CMK (cell line): ENCODE results near the gene WASHC2A.
"Not testable (repeated sequence)": the region's sequence is repeated elsewhere in the genome, so short reads cannot be mapped to it uniquely, and the experiment has no call there.

Source experiments
- DNase-seq: peaks from one replicate; pipeline ENCODE4 v3.0.0-alpha.2; 2010; ENCODE audit warnings: low read depth

WASHC2A gene

DNA sequence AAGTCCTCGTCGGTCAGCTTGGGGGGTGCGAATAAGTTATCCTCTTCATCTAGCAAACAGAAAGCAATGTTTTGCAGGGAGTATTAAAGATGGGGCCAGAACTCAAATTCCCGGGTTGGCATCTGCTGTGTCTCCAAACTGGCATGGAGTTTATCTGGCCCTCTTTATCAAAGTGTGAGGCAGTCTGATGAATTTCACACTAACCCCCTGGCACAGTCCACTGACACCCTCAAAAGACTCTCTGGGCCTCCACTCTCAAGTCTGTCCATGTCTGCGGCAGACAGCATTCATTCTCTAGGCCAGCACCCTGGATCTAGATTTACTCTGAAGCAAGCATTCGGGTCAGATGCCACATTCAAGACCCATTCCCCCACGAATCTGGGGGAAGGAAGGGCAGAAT lies 6.2 kb upstream of the WASHC2A start:
- DNase-seq, result not testable (repeated sequence)

DNA sequence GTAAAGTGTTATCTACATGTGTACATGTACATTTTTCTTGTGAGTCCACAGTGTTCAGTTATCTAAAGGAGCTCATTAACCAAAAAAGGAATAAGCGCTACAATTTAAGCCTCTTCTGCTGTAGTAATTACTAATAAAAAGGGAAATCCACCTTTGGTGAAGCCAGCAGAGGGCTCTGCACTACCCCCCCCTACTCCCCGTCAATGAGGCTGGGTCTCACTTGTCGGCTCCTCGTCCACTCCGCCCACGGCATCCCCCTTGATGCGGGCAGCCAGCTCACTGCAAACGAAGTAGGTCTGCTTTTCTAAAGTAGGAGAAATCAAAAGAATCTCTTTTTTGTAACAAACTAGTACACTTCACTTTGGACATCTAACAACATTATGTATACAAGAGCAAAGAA lies 4.7 kb upstream of the WASHC2A start:
- DNase-seq, result no peak

DNA sequence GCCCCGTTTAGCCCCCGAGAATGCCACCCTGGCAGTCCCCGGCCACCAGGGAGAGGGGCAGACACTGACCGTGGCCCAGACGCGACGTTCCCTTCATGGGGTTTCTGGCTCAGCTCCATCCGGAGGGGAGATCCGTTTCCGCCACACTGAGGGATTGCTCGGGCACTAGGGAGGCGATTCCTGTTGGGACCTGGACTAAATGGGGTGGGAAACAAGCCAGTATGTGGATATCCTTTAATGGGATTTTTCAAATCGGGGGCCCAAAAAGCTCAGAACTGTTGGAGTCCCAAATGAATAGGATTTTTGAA lies 552 bp downstream of the WASHC2A start:
- DNase-seq, result not testable (repeated sequence)

DNA sequence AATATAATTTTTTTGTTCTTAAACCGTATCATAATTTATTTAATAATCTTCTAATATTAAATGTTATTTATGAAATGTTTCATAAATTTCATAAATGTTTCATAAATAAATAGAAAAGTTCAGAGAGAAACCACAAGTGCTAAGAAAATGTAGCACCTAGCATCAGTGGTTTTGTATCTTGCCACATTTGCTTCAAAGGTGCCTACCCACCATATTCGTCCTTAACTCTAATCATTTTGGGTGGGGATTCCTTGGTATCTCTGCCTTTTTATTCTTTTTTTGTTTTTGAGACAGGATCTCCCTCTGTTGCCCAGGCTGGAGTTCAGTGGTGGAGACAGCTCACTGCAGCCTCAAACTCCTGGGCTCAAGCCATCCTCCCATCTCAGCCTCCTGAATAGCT lies 7.4 kb downstream of the WASHC2A start:
- DNase-seq, result not testable (repeated sequence)

DNA sequence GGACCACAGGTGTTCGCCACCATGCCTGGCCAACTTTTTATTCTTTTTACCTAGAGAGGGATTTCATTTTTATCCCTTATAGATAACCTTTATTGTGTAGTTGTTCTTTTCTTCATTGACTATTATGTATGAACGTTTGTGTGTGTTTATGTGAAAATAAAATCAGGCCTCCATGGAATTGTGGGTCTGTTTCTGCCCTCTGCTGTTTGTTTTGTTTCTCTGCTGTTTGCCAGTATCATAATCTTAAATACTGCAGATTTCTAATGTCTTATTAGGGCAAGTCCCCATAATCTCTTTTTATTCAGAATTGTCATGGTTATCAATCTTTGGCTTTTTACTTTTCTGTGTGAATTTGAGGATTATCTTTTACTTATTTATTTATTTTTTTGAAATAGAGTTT lies 7.8 kb downstream of the WASHC2A start:
- DNase-seq, result not testable (repeated sequence)

DNA sequence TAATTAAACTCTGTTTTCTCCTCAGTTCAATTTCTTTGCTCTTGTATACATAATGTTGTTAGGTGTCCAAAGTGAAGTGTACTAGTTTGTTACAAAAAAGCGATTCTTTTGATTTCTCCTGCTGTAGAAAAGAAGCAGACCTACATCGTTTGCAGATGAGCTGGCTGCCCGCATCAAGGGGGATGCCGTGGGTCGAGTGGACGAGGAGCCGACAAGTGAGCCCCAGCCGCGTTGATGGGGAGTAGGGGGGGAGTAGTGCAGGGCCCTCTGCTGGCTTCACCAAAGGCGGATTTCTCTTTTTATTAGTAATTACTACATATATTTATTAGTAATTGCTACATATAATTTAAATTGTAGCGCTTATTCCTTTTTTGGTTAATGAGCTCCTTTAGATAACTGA lies 23.6 kb downstream of the WASHC2A start:
- DNase-seq, result not testable (repeated sequence)

DNA sequence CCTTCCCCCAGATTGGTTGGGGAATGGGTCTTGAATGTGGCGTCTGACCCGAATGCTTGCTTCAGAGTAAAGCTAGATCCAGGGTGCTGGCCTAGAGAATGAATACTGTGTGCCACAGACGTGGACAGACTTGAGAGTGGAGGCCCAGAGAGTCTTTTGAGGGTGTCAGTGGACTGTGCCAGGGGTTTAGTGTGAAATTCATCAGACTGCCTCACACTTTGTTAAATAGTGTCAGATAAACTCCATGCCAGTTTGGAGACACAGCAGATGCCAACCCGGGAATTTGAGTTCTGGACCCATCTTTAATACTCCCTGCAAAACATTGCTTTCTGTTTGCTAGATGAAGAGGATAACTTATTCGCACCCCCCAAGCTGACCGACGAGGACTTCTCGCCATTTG lies 25.2 kb downstream of the WASHC2A start:
- not testable (repeated sequence) for DNase-seq

DNA sequence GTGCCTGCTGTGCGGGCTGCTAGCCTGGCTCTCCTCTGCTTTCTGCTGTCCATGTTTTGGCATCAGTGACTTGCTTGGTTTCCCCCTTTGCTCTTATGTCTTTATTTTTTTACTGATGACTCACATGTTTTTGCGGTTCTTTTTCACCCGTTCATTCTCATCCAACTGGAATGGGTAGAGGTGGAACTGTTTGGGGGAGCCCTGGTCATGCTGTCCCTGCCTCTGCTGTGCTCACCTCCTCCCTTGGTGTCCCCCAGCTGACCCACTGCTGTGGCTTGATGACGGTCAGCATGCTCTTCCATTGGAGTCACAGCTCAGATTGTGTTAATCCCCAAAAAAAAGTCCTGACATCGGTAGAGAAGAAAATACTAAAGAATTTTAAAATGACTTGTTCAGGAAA lies 26.9 kb downstream of the WASHC2A start:
- not testable (repeated sequence) for DNase-seq

DNA sequence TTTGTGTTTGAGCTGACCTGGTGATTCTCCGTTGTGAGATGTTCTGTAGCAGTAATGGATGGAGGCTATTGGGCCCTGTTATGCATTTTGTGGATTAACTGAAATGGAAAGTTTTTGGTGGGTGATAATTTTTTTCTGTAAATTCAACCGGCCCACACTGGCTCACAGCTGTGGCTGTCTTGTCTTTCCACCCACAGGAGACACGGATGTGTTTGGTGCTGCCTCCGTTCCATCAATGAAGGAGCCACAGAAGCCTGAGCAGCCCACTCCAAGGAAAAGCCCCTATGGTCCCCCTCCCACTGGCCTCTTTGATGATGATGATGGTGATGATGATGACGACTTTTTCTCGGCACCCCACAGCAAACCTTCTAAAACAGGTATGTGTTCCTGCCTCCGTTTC lies 27.6 kb downstream of the WASHC2A start:
- not testable (repeated sequence) for DNase-seq

DNA sequence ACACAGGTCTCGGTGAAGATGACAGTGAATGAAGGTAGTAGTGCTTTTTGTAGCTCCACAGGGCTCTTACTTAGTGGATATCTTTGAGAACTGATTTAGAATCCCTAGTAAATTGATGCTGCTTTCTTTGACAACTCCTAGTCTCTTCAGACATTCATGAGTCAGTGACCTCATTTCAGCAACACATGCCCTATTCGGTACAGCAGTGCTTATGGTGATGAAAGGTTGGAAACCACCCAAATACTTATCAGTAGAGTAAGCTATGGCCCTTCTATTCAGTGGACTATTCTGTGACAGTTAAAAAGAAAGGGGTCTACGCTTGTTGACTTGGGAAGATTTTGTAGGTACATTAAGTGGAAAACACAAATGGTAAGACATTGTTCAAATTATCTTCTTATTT lies 29.0 kb downstream of the WASHC2A start:
- not testable (repeated sequence) for DNase-seq

DNA sequence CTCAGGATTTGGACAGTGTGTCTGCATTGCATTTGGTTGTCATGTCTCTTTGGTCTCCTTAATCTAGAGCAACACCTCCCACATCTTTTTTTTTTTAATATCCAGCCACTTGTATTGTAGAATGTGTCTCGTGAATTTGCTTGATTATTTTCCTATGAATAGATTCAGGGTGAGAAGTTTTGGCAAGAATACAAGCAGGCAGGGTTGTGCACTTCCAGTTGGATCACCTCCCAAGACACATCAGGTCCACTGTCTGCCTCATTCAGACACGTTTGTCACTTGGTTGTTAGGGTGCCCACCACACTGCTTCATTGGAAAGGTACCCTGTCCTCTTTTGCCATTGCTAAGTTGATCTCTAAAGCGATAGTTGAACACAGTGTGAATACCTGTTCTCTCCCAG lies 30.9 kb downstream of the WASHC2A start:
- not testable (repeated sequence) for DNase-seq

DNA sequence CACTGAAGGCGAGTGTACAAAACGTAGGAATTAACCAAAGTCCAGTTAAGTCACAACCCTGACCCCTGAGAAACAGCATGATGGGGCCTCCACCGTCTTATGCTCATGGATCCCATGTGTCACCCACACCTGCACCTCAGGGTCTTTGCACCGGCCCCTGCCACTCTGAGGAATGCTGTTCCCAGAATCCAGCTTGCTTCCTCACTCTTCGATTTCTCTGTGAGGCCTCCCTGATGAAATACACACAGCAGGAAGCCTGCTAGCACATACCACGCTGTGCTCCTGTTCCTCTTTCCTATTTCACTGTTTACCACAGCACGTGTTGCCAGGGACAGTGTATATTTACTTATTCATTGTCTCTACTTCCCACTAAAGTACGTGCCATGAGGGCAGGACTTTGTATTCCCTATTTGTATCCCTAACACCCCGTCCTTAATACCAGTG lies 33.4 kb downstream of the WASHC2A start:
- not testable (repeated sequence) for DNase-seq

DNA sequence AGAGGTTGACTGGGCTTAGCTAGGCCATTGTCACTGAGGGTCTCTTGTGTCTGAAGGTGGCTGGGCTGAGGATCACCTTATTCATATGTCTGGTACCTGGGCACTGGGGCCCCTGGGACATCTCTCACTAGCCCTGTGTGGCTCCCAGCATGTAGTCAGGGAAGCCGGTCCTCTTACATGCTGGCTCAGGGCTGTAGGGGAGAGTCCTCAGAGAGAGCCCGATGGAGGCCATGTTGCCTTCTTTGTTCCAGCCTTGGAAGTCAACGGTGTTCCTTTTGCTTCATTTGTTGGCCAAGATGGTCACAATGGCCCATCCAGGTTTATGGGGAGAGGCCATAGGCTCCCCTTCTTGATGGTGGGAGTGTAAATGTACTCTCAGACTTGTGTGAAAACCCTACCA lies 34.0 kb downstream of the WASHC2A start:
- DNase-seq, result not testable (repeated sequence)

DNA sequence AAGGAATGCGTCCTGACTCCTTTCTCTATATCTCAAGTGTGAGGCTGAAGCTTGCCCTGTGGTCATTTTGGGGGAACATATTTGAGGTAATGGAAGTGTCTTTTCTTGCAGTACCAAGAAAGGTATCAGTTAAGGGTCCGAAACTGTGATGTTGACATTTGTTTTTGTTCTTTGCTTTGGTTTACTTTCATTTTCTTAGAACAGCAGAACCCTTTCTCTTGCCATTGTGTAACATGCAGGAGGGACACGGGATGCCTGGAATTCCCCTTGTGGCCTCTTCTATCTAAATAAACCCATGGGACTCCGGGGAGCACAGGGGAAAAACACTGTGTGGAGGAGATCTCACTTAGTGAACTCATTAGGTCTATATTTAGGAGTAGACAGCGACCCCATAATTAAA lies 34.5 kb downstream of the WASHC2A start:
- not testable (repeated sequence) for DNase-seq

DNA sequence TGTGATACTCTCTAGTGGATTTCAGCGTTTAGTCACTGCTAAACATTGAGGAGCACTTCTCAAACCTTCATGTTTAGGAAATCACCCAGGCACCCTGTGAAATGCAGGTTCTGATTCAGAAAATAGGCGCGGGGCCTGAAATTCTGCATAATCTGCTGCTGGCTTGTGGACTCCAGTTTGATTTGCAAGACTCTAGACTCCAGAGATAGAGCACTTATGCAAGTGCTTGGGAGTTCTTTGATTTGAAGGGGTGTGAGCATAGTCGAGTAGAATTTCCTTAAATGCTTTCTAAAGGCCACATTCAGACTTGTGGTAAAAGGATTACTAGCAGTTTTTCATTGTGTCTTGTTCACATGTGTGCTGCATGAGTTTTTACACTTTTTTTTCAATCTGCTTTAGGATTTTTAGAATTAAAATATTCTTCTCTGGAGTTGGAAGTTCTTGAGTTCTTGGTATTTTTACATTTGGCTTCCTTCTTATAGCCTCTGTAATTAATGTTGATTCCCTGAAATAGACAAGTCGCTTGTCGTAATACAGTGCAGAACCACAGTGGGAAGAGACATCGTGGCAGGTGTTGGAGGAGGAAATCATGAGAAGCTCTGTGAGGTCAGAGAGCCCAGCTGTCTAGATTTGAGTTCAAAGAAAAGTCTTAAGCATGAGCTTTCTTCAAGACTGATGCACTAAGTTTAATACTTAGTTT lies 41.4 kb downstream of the WASHC2A start:
- not testable (repeated sequence) for DNase-seq

DNA sequence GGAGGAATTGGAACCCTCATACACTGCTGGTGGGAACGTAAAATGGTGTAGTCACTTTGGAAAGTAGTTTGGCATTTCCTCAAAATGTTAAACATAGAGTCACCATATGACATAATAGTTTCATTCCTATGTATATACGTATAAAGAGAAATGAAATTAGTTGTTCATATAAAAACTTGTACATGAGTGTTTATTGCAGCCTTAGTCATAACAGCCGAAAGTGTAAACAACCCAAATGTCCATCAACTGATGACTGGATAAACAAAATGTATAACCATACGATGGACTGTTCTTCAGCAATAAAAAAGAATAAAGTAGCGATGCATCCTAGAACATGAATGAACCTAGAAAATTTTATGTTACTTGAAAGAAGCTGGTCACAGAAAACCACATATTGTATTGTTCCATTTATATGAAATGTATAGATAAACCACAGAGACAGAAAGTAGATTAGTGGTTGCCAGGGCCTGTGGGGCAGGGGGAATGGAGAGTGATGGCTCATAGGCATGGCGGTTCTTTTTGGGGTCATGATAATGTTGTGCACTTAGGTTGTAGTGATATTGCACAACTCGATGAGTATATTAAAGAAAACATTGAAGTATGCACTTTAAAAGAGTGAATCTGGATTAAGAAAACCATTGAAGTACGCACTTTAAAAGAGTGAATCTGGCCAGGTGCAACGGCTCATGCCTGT lies 44.8 kb downstream of the WASHC2A start:
- not testable (repeated sequence) for DNase-seq

DNA sequence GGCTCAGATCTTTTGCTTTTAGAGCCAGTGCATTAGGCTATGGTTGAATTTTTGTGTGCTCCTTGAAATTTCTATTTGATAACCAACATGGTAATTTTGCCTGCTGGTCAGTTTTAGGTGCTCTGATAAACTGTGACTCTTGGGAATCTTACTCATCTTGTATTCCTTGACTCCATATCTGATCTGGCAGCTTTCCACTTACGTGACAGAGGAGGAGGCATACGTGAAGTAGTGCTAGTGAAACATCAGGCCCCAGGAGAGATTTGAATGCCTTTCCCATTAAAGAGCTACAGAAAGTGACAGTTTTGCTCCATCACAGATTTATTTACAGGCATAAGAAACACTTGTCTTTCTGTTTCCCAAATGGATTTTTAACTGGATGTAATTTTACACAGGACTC lies 59.0 kb downstream of the WASHC2A start:
- DNase-seq, result not testable (repeated sequence)

DNA sequence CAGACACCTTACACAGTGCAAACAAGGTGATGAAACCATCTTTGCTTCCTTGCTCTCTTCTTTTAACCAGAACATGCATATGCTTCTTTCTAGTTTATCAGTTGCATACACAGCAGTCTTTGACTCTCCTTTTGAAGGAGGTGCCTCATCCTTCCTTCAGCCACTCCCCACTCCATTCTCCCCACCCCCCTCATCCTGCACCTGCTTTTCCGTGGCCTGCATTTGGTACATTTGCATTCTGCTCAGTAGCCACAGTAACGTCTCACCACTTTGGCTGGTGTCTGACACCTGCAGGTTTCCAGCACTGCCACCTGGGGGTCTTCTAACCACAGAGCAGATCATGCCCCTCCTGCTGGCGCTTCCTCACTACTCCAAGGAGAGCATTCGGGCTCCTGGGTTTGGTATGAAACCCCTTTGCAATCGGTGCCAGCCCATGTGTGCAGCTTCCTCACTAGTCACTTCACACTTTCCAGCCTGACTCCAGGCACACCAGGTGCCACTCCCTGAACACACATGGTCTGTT lies 60.1 kb downstream of the WASHC2A start:
- DNase-seq, result not testable (repeated sequence)

DNA sequence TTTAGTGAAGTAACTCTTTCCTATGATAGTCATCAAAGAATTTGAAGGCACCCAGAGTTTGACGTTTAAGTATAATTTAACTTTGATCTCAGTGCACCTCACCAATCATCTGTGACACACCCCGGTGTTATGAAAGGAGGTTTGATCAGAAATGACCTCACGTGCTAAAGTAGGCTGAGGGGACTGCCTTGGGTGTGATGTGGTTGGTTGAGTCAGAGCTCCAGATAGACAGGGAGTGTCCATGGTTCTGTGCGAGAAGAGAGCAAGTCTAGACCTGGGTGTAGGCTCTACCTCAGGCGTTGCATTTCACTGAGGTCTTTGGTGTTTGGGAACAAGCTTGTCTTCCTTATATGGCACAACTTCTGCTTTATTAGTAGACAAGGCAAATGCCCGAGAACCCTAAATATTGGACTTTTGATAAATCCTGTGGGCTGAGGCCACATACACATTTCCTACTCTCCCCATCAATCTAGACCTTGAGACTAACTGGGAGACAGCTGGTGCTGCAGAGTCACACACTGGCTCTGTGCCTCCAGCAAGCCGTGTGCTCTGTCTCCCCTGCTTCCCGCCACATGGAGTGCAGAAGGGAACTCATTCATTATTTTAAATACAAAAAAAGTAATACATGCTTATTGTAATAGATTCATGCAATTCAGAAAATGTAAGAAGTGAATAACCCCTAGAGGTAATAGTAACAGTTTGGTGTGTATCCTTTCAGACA lies 63.7 kb downstream of the WASHC2A start:
- not testable (repeated sequence) for DNase-seq

DNA sequence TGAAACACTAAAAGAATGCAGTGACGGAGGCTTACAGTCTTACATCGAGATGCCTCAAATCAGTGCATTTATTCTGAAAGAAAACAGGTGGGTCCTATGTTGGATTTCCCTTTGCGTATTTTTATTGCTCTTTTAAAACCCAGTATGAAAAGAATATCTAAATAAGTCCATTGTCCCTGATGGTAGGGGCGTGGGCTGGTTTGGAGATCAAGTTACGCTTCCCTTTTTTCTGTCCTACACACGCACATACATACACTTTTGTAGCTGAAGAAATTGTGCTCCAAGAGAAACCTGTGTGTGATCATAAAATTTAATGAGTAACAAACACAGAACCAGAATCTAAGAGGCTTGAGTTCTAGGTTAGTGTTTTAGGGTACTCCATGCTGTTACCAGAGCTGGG lies 64.6 kb downstream of the WASHC2A start:
- not testable (repeated sequence) for DNase-seq

DNA sequence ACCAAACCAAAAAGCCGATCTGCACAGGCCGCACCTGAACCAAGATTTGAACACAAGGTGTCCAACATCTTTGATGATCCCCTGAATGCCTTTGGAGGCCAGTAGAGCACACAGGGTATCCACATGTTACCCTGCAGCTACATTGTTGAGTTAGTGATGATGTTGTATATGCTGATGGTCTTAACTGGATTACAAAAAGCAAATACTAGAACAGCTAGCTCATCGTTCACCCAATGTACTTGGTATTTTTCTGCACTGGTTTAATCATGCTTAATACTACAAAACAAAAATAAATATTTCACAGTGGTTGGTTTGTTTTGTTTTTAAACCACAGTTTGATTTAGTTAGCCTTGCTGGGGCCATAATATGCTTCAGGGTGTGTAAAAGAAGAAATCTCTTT lies 65.1 kb downstream of the WASHC2A start:
- DNase-seq, result not testable (repeated sequence)

DNA sequence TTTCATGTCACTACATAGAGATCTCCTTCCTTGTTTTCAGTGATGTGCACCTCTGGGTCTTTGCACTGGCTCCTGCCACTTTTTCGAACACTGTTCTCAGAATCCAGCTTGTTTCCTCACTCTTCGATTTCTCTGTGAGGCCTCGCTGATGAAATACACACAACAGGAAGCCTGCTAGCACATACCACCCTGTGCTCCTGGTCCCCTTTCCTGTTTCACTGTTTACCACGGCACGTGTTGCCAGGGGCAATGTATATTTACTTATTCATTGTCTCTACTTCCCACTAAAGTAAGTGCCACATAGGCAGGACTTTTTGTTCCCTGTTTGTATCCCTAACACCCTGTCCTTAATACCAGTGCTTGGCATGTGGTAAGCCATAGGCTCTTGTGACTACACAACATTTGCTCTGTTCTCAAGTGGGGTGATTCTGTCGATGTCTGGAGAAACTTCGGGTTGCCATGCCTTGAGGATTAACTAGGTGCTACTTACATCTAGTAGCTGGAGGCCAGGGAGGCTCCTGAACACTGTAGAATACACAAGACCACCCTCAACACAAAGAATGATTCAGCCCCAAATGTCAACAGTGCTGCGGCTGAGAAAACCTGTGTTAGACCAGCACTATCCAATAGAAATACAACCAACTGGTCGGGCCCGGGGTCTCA lies 75.9 kb downstream of the WASHC2A start:
- DNase-seq, result not testable (repeated sequence)
